Measurements from ENCODE around the gene HGF.

- TF ChIP-seq CTCF (IDR thresholded peaks at IDR 0.05) (no peak), USF2 (CRISPR knock-in tag; IDR thresholded peaks at IDR 0.05) (no peak), SP1 (CRISPR knock-in tag; conservative IDR thresholded peaks at IDR 0.05) (no peak), ZNF671 (CRISPR knock-in tag; IDR thresholded peaks at IDR 0.05) (no peak)
Measured at GRCh38 chr7:81774551-81774950, 4.7 kb upstream of the HGF start.
